HG03575 (cell line): ENCODE measurements around the gene PPIB.

ENCODE experiments used
- ATAC-seq: cut with Tn5 transposase; IDR thresholded peaks from one replicate; pipeline ENCODE4 v1.9.1; 2021; ENCODE audit not compliant: unreplicated experiment, insufficient number of reproducible peaks, low FRiP score; ENCODE audit errors: extremely low read depth

PPIB gene

GRCh38 chr15:64161688-64162477 is 939 bp downstream of the PPIB start:
- no peak for ATAC-seq

DNA sequence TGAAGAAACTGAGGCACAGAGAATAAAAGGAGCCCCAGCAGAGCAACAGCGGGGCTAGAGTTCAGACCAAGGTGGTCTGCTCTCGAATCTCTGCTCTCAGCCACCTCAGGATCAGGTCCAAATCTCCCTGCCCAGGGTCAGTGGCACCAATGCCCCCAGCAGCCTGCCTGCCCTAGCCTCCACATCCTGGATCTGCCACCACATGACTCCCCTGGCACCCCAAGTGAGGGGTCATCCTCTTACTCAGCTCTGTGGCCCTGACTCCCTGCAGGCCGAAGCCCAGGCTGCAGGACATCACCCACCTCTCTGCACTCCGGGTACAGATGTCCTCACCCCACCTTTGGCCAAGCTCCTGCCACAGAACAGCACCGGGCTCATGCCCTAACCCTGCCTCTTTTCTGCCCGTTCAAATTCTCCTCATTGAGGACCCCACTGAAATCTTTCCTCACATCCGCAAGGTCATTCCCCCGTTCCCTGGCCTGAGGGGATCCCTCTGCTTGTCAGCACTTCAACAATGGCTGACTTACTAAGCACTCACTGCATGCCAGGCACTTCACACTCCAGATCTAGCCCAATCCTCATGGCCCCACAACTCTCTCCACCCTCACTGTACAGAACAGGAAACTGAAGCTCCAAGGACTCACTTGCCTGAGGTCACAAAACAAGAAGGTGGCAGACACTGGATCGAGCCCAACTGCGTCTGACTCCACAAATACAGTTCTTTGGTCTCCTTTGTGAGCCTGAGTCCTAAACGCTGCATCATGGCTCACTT is 4.3 kb downstream of the PPIB start:
- no peak for ATAC-seq

- no peak for ATAC-seq
Observed at GRCh38 chr15:64157599-64158125, 5.2 kb downstream of the PPIB start.

- ATAC-seq: no peak
Observed at GRCh38 chr15:64156652-64157331, 6.0 kb downstream of the PPIB start.

GRCh38 chr15:64155802-64156651 is 6.8 kb downstream of the PPIB start:
- ATAC-seq: no peak

- ATAC-seq: peak; percentile 39
Observed at GRCh38 chr15:64153480-64154367, 9.1 kb downstream of the PPIB start.

GRCh38 chr15:64152507-64153387 is 10.1 kb downstream of the PPIB start:
- no peak for ATAC-seq

DNA sequence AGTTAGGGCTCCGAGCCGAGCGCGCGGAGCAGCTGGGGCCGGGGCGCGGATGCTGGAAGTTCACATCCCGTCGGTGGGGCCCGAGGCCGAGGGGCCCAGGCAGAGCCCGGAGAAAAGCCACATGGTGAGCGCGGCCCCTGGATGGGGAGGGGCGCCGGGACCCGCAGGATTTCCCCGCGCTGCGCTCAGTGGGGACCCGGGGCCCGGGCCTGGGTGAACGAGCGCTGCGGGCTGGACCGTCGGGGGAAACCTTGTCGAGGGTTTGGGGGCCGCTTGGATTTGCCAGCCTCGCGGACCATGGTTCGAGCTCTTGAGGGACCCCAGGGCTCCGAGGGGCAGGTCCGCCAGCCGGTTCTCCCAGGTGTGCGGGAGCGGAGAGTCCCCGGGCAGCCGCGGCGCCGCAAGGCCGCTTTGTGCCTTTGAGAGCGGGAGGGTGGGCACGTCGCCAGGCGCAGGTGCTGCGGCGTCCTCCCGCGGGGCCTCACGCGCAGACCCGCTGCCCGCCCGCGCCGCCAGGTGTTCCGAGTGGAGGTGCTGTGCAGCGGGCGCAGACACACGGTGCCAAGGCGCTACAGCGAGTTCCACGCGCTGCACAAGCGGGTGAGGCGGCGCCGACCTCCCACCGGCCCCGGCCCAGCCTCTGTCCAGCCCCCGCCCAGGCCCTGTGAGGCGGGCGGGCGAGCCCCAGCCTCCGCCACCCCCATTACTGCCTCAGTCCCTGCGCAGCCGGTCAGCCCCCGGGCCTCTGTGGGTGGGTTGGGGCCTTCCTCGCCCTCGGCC is 10.9 kb downstream of the PPIB start, which contains the start of gene SNX22:
TSS of gene SNX22 (plus strand) at position 5 of the 780 bp plus-strand sequence. CDS start at position 50, 45 bp downstream.
- no peak for ATAC-seq

GRCh38 chr15:64149893-64150578 is 12.8 kb downstream of the PPIB start:
- no peak for ATAC-seq

DNA sequence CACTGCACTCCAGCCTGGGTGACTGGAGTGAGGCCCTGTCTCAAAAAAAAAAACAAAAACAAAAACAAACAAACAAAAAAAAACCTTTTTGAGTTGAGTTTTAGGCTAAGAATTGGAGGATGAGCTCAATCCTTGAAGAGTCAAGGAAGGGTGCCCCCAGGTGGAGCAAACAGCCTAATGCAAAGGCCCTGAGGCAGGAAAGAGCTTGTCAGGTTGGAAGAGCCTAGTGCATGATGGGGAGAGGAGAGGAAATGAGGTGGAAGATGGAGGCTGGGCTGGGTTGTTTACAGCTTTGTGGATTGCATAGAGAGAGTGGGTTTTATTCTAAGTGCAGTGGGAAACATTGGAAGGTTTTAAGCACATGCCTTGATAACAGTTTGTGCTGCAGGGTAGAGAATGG is 13.4 kb downstream of the PPIB start:
- no peak for ATAC-seq

GRCh38 chr15:64148581-64148980 is 14.2 kb downstream of the PPIB start:
- no peak for ATAC-seq

GRCh38 chr15:64148168-64148567 is 14.7 kb downstream of the PPIB start:
- ATAC-seq: no peak

DNA sequence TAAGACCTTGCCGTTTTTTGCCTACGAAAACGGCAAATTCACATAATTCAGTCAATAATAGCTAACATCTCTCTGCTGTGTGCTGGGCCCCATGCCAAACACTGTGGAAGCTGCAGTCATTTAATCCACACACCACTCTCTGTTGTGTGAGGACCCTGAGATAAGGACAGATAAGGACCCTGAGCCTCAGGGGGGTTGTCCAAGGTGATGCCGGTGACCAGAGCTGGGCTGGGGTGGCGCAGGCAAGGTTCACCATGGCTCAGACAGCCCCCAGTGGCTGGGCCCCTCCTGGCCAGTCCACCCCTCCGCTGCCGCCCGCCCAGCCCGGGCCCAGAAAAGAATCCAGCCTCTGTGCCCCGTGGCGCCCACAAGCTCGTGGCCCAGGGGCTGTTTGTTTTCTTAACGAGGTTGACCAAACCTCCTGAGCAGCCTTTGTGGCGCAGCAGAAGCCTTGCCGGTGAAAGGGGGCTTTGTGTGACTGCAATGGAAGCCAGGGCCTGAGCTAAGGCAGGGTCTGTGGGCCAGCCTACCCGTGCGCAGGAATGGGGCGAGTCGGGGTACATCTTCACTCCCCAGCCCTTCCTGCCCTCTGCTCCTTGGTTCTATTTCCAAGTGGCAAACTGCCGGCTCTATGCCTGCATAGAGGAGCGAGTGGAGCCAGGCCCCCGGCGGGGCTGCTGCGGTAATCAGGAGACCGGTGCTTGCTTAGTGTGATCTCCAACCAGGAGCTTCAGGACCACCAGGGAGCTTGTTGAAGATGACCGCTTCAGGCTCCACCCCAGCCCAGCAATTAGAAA is 15.7 kb downstream of the PPIB start:
- ATAC-seq: no peak

- no peak for ATAC-seq
Observed at GRCh38 chr15:64146520-64146884, 16.3 kb downstream of the PPIB start.

DNA sequence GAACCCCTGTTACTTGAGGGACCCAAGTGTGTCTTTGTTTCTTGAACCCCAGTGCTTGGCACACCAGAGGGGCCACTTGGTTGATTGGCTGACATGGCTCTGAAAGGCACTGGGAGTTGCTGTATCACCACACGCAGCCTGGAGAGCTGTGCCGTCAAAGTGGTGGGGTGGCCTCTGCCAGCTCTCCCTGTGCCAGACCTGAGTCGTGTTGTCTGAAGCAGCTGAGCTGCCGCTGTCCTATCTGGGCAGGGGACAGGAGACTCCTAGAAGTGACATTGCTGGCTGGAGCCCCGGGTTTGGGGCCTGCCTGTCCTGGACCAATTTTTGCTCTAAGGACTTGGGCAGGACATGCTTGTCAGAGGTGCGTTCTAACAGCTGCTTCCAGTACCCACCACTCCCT is 16.8 kb downstream of the PPIB start:
- no peak for ATAC-seq
